NCI-H69 (cell line): Measurements from ENCODE around the gene ERFE.

Source experiments
- DNase-seq: peaks from one replicate; lab custom pipeline; 2025; lab: John Stamatoyannopoulos, UW

ERFE gene

DNA sequence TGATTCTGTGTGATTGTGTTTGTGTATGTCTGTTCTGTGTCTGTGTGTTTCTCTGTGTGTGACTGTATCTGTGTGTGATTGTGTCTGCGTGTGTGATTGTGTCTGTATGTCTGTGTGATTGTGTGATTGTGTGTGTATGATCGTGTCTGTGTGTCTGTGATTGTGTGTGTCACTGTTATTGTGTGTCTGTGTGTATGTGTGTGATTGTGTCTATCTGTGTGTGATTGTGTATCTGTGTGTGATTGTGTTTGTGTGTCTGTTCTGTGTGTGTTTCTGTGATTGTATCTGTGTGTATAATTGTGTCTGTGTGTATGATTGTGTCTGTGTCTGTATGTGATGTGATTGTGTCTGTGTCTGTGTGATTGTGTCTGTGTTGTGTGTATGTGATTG, 32.0 kb upstream of the ERFE start:
- no peak for DNase-seq

- DNase-seq = no peak
Measured at GRCh38 chr2:238127165-238128060, 31.4 kb upstream of the ERFE start.

DNA sequence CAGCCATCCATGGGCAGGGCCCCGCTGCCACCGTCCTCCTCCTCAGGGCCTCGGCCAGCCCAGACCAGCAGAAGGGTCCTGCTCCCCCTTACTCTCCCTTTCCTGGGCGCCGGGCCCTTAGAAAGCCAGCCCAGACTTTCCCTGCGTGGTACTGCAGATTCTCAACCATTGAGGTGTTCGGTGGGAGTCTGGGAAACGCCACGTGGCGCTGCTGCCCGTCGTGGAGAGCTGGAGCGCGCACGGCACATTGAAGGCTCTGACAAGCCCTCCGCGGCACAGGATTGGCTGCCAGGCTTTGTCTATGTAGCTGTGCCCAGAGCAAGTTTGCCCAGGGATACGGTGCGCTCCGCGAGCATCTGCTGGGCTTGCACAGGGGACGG, 30.7 kb upstream of the ERFE start:
- DNase-seq = no peak

- DNase-seq = no peak
Measured at GRCh38 chr2:238128534-238129001, 30.2 kb upstream of the ERFE start.

DNA sequence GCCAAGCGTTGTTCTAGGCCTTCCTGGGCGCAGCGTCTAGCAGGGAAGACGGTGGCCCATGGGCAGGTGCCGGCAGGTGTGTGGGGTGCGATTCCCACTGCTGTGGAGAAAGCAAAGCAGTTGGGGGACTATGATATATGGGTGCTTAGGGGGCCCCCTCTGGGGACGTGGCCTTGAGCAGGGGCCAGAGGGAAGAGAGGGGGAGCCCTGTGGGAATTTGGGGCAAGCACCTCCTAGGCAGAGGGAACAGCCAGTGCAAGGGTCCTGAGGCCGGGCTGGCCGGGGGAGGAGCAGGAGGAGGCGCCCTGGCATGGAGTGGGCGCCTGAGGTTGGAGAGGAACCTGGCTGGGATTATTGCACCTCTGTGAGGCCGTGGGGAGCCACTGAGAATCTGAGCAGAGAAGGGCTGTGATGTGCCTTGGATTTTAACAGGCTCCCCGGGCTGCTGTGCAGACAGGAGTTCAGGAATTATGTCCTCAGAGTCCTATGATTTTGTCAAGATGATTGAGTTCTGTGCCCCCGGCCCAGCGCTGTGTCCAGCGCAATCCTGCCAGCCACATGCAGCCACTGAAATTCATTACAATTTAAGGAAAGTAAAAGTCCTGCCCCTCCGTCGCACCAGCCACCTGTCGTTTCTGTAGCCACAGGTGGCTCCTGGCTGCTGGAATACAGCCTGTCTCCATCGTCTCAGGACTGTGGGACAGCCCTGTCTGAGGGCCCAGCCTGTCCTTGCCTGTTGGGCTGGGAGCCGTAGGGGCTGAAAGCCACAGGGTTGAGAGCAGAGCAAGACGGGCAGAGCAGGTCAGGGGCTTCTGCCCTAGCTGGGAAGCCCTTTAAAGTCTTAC, 29.4 kb upstream of the ERFE start:
- DNase-seq = no peak

DNA sequence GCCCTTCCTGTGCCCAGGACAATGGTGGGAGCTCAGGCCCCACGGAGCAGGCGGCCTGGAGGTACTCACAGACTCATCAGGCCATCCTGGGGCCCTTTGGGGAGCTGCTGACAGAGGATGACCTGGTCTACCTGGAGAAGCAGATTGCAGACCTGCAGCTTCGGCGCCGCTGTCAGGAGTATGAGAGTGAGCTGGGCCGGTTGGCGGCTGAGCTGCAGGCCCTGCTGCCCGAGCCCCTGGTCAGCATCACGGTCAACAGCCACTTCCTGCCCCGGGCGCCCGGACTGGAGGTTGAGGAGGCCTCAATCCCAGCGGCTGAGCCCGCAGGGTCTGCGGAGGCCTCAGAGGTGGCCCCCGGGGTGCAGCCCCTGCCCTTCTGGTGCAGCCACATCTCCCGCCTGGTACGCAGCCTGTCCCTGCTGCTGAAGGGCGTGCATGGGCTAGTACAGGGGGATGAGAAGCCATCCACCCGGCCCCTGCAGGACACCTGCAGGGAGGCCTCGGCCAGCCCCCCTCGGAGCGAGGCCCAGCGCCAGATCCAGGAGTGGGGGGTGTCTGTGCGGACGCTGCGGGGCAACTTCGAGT, 28.6 kb upstream of the ERFE start:
- no peak for DNase-seq

GRCh38 chr2:238130696-238131628, 27.8 kb upstream of the ERFE start:
- DNase-seq = peak; percentile 20

DNA sequence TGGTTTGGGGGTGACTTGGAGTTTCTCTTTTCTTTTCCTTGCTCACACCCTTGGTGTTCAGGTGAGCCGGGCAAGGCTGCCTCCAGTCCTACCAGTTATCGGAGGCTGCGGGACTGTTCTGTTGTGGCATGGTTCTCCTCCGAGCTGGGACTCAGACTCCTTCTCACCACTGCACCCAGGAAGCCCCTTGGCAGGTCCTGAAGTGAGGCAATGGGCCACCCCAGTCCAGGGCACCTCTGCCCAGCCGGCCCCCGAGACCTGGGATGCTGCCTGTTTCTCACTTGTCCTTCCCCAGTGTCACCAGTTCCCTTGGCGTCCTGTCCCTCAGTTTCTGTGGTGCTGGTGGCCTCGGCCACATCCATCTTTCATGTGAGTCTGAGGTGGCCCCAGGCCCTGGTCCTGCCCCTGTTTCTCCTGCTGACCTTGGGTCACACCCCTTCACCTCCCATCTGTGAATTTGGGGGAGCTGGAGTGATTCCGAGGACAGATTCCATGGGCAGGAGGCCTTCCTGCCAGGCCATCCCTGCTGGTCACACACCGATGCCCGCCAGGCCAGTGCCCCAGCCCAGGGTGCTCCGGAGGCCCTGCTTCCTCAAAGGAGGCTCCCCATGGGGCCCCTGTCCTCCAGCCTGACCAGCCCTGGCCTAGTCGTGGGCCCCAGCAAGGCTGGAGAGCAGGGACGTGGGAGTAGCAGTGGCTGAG, 26.9 kb upstream of the ERFE start:
- no peak for DNase-seq

DNA sequence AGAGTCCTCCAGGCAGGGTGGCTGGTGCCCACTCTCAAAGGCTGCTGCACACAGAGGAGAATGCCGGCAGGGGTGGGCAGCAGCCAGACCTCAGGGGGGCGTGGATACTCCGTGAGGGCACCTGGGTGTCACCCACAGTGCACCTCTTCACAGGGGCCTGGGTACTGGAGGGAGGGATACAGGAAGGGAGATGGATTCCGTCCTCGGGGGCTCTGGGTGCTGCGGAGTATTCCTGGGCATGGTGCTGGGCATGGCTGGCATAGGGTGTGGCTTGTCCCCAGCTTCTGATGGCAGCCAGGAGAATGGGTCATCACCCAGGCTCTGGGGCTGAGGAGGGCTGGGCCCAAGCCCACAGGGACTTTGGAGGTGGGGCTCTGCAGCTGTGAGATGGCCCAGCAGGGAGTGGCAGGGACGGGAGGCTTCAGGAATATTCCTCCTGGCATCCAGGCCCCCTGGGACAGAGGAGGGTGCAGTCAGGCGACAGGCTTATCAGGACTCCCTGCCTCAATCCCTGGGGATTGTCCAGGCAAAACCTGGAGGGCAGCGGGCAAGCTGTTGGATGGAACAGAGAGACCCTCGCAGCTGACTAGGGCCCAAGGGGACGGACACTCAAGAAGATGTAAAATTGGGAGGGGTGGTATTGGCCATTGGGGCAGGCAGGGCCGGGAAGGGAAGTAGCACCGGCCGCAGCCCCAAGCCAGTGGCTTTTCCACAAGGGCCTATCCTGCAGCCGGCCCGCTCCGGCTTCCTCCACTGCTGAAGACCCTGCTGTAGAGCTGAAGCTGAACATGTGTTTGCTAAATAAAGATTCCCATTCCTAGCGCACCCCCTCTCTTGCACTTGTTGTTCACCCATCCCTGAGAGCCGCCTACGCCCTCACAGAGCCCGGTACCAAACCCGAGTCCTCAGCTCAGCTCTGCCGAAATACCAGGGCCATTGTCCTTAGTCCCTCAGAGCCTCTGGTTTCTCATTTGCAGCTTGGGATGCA, 26.0 kb upstream of the ERFE start:
- DNase-seq = no peak

- DNase-seq = peak; percentile 9
Measured at GRCh38 chr2:238133499-238134392, 25.0 kb upstream of the ERFE start.

DNA sequence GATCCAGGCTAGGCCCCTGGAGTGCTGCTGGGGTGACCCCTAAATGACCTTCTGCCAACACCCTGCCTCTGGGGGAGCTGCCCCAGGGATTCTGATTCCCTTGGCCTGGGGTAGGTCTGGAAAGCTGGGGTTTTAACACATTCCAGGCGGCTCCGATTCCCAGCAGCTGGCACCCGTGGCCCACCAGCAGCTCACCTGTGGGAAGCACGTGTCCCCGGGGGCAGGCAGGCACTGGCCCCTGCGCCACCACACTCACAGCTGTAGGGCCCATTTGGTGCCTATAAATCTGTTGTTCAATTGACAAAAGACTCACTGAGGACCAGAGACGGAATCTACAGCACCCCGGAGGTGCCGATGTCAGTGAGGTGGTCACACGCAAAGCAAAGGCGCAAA, 24.4 kb upstream of the ERFE start:
- DNase-seq = no peak

DNA sequence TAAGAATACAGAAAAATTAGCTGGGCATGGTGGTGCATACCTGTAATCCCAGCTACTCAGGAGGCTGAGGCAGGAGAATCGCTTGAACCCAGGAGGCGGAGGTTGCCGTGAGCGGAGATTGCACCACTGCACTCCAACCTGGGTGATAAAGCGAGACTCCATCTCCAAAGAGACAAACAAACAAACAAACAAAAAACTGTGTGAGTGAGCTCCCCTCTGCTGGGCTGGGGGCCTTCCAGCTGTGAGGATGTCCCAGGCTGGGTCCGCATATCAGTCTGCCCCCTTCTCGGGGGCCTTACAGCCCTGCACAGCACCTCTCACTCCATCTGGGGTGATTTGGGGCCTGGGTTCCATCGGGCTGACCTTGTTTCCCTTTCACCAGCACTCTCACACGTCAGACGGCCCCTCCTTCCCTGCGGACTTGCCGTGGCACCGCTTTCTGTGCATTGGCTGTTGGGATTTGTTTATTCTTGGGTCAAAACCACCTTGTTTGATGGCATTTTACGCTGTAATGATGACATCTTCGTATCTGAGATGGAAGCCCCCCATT, 23.1 kb upstream of the ERFE start:
- DNase-seq = no peak

- DNase-seq = no peak
Measured at GRCh38 chr2:238136820-238137537, 21.8 kb upstream of the ERFE start.

- DNase-seq = no peak
Measured at GRCh38 chr2:238137885-238138284, 20.9 kb upstream of the ERFE start.

DNA sequence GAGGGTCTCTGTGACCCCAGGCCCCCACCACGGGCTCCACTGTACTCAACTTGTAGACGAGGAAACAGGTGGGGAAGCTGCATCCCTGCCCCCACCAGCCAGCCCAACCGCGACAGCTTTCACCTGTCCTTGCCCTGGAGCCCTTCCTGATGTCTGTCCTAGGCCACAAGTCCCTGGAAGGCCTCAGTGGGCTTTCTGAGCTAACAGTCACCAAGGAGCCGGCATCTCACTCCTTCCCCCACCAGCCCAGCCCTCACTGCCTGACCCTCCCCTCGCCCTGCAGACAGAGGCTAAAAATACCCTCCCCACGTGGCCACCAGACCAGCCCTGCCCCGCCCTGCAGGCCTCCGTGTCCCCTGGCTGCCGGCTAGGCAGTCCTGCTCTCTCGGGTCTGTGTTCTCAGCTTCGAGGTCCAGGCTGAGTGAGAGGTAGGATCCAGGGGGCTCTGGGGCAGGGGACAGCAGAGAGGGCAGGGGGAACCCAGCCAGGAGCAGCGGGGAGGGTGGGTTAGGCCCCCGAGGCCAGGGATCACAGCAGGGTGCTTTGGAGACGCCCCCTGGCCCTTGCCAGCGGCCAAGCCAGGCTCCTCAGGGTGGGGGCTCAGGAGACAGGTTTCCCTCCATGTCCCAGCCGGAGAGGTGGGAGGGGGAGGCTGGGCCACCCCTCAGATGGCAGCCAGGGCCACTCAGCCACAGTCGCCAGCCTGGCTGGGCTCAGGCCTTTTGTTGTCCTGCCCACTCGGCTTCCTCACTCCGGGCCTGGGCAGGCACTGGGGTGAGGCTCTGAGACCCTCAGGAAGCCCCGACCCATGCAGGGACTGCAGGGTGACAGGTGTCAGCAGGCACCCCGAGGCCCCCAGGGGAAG, 20.2 kb upstream of the ERFE start, which contains the start of gene KLHL30:
Gene KLHL30 (plus strand): TSS at position 338 of the 865 bp plus-strand sequence. CDS start 2,087 bp downstream, outside the sequence.
- DNase-seq = no peak
